Renal pelvis (tissue), 4 donors: ENCODE results near the gene CEP72. TPM values are rescaled to one million over a fixed set of nuclear protein-coding genes. Genes with fewer than 3 reads are reported as not detected.
"Not testable (repeated sequence)": the region's sequence is repeated elsewhere in the genome, so short reads cannot be mapped to it uniquely, and the experiment has no call there.

ENCODE experiments used
- DNase-seq: peaks from one replicate; pipeline ENCODE4 v3.0.0-alpha.2; 2013
- polyA plus RNA-seq, 3 donors: library from polyadenylated mRNA; unstranded; fragments of 120-200 nt; gene quantifications; one replicate each; pipeline ENCODE4 v1.2.1, GENCODE V29; 2013; ENCODE audit not compliant: insufficient read length in 3 of 3

Gene CEP72
- polyA plus RNA-seq, 3 donors: 8.6 to 11.3 (median 10.3) TPM

- DNase-seq: no peak
These were observed 58.5 kb downstream of the CEP72 start for GRCh38 chr5:670396-671270.

- peak; percentile 62 for DNase-seq
These were observed 59.6 kb downstream of the CEP72 start for GRCh38 chr5:671459-672328.

GRCh38 chr5:672329-673160, 60.4 kb downstream of the CEP72 start:
- DNase-seq: peak; percentile 94

- DNase-seq: no peak
These were observed 61.2 kb downstream of the CEP72 start for GRCh38 chr5:673161-673830.

GRCh38 chr5:673831-674629, 61.9 kb downstream of the CEP72 start:
- no peak for DNase-seq

- DNase-seq: no peak
These were observed 62.5 kb downstream of the CEP72 start for GRCh38 chr5:674630-675011.

GRCh38 chr5:675111-675870, 63.2 kb downstream of the CEP72 start:
- DNase-seq: no peak

- no peak for DNase-seq
These were observed 63.9 kb downstream of the CEP72 start for GRCh38 chr5:675871-676698.

- no peak for DNase-seq
These were observed 64.5 kb downstream of the CEP72 start for GRCh38 chr5:676699-677076.

GRCh38 chr5:677131-678101, 65.3 kb downstream of the CEP72 start:
- DNase-seq: no peak

GRCh38 chr5:678521-678920, 66.4 kb downstream of the CEP72 start:
- not testable (repeated sequence) for DNase-seq

- DNase-seq: not testable (repeated sequence)
These were observed 67.2 kb downstream of the CEP72 start for GRCh38 chr5:679166-679895.

GRCh38 chr5:680118-680795, 68.1 kb downstream of the CEP72 start:
- not testable (repeated sequence) for DNase-seq

GRCh38 chr5:680836-681235, 68.7 kb downstream of the CEP72 start:
- DNase-seq: not testable (repeated sequence)

GRCh38 chr5:681317-682191, 69.4 kb downstream of the CEP72 start:
- not testable (repeated sequence) for DNase-seq
